Activated naive CD8-positive, alpha-beta T cell treated with anti-CD3 and anti-CD28 coated beads for 36 hours (primary cell): ENCODE results near the gene AADACL4. TPM values are rescaled to one million over a fixed set of nuclear protein-coding genes. Genes with fewer than 3 reads are reported as not detected.

ENCODE experiments used
- DNase-seq: peaks from one replicate; pipeline ENCODE4 v3.0.0; 2021
- H3K27ac Mint-ChIP-seq: one replicate; pipeline ENCODE4 v1.8.0; 2022; ENCODE audit warnings: mild to moderate bottlenecking, moderate library complexity, mixed read lengths
- H3K27me3 Mint-ChIP-seq: one replicate; pipeline ENCODE4 v1.8.0; 2022; ENCODE audit warnings: mild to moderate bottlenecking, mixed read lengths
- H3K36me3 Mint-ChIP-seq: one replicate; pipeline ENCODE4 v1.8.0; 2021; ENCODE audit warnings: mild to moderate bottlenecking, mixed read lengths
- H3K4me1 Mint-ChIP-seq: one replicate; pipeline ENCODE4 v1.8.0; 2021; ENCODE audit warnings: mixed read lengths
- H3K4me3 Mint-ChIP-seq: one replicate; pipeline ENCODE4 v1.8.0; 2022; ENCODE audit warnings: mild to moderate bottlenecking, moderate library complexity, mixed read lengths
- H3K9me3 Mint-ChIP-seq: one replicate; pipeline ENCODE4 v1.8.0; 2022; ENCODE audit warnings: mixed read lengths
- total RNA-seq, 2 experiments: library from RNA; stranded (reverse); gene quantifications; one replicate each; pipeline ENCODE4 v1.2.3, GENCODE V29; 2021

AADACL4 gene
- not detected for total RNA-seq

DNA sequence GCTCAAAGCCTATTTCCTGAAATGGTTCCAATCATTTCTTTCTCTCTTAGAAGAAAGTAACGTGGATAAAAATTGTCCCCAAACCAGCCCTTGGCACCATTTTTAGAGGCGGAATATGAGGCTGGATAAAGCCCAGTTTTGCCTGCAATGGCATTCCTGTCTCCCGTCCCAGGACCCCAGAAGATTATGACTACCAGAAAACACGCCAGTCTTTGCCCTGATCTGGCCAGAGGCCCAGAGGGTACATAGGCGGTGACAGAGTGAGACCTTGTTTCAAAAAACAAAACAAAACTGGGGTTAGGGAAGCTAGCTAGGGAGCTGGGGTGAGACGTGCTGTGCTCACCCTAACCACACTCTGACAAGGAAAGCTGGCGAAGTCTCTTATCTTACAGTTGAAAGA is at the start of gene AADACL4:
Gene AADACL4 (plus strand): TSS at position 301 of the 400 bp plus-strand sequence. CDS start 462 bp downstream, outside the sequence.
- Mint-ChIP-seq H3K27ac (no peak within 1 kb of the TSS), H3K4me1 (peaks cover 2% of the 10 kb centered on the region), H3K36me3 (no peaks in the 10 kb centered on the region), H3K9me3 (peaks cover 27% of the 10 kb centered on the region), H3K4me3 (no peak within 1 kb of the TSS), H3K27me3 (peaks cover 21% of the 10 kb centered on the region)
- DNase-seq = no peak

DNA sequence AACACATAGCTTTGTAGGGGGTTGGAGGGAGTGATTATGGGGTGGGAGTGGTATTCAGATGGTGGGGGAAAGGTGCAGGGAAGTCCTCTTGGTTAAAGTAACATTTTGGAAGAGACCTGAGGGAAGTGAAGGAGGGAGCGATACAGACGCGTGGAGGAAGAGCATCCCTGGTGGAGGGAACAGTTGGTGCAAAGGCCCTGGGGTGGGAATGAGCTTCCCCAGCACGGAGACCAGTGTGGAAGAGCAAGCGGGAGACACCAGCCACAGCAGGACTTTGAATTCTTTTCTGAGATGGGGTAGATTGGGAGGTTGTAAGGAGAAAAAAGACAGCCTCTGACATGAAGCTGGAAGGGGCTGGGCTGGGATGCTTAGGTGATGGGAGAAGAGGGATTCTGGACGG is 49.4 kb upstream of the AADACL4 start:
- Mint-ChIP-seq H3K9me3 (no peaks in the 10 kb centered on the region), H3K27me3 (no peaks in the 10 kb centered on the region), H3K4me1 (peaks cover 45% of the 10 kb centered on the region), H3K4me3 (peak overlapping the region; percentile 69), H3K27ac (peak overlapping the region; percentile 72), H3K36me3 (peaks cover 37% of the 10 kb centered on the region)
- DNase-seq = no peak

DNA sequence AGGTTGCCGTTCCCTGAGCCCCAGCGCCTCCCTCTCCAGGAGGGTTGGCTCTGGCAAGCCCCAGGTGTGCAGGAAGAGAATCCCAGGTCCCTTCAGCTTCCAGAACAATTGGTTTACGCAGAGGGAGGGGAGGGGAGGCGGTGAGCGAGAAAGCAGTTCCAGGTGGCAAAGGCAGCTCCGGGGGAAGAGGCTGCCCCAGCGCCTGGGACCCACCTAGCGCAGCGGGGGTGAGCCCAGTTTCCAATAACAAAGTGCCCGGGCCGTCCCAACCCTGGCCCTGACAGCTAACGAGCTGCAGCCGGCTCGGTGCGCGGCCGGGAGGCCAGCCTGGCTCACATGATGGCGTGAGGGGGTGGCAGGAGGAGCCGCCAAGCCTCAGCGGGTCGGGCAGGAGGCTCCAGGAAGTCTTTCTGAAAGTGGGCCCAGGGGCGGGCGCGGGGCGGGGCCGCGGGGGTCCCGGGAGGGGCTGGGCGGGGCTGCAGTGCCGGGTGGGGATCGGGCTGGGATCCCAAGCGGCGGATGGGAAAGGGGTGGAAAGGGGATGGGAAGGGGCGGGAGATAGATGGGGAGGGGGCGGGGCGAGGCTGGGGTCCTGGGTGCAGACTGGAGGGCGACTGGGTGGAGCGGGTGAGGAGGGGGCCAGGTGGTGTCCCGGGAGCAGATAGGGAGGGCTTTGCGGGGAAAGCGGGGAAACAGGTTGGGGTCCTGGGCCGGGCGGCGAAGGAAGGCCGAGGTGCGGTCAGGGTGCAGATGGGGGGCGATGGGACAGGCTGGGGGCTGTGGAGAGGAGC is 48.7 kb upstream of the AADACL4 start:
- peaks cover 52% of the 10 kb centered on the region for H3K4me1 Mint-ChIP-seq
- H3K4me3 Mint-ChIP-seq = peak overlapping the region; percentile 69
- peak overlapping the region; percentile 72 for H3K27ac Mint-ChIP-seq
- peak; percentile 57 for DNase-seq
- no peaks in the 10 kb centered on the region for H3K27me3 Mint-ChIP-seq
- peaks cover 44% of the 10 kb centered on the region for H3K36me3 Mint-ChIP-seq
- no peaks in the 10 kb centered on the region for H3K9me3 Mint-ChIP-seq

DNA sequence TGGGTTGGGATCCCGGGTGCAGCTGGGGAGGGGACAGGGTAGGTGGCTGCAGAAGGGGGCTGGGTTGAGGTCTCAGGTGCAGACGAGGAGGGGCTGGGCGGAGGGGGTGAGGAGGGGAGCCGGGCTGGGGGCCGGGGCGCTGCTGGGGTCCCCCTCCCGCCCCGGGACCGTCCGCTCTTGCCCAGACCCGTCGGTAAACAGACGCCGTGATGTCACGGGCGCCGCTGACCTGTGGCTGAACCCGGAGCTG is 48.2 kb upstream of the AADACL4 start:
- peaks cover 46% of the 10 kb centered on the region for H3K36me3 Mint-ChIP-seq
- H3K9me3 Mint-ChIP-seq = no peaks in the 10 kb centered on the region
- H3K4me3 Mint-ChIP-seq = peak overlapping the region; percentile 62
- H3K4me1 Mint-ChIP-seq = peaks cover 56% of the 10 kb centered on the region
- no peak for DNase-seq
- H3K27me3 Mint-ChIP-seq = no peaks in the 10 kb centered on the region
- H3K27ac Mint-ChIP-seq = peak overlapping the region; percentile 44

DNA sequence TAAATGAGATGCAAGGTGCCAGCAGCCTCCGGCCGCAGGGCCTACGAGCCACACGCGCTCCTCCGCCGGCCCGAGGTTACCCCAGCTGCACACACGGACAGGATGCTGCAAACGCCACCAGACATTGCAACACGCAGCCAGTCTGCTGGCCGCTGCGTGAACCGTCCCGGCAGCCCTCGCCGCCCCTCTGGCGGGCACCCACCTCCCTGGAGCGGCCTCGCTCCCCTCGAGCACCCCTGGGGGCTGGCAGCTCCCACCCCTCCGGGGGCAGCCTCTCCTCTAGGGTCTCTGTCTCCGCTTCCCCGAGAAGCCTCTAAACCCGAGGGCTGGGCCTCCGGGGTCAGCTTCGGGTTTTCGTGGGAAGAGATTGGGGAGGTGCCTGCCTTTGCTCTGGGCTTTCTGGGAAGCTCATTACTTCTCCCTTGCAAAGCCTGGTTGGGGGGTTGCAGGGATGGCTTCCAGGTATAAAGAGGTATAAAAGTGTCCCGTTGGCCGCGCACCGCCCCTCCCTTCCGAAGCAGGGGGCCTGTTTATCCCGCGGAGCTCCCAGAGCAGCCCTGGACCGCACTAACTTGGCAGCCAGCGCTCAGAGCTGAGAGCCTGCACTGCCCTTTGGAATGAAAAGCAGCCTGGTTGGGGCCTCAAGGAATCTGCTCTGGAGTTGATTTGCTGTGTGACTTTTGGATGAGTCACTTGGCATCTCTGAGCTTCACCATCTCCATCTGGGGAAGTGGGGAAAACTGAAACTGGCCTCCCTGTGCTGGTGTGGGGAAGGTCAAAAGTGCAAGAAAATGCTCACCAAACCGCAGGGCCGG is 47.7 kb upstream of the AADACL4 start:
- DNase-seq = peak; percentile 50

DNA sequence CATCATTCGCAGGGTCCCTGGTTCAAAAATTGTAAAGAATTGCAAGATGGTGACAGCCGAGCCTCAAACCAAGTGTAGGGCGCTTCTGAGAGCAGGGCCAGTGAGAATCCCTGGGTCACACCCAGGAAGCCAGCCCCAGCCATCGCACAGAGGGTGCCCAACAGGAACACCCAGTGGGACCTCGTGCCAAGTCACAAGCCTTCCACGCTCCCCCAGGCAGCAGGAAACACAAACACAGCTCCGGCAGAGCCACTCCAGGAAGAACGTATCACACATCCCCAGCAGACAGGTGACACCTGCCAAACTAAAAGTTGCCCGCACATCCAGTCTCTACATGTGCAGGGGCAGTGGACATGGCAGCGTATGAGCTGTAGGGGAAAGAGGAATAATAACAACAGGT is 46.1 kb upstream of the AADACL4 start:
- H3K4me1 Mint-ChIP-seq = peaks cover 67% of the 10 kb centered on the region
- H3K9me3 Mint-ChIP-seq = no peaks in the 10 kb centered on the region
- H3K27ac Mint-ChIP-seq = peak overlapping the region; percentile 31
- no peak for DNase-seq
- H3K36me3 Mint-ChIP-seq = peaks cover 39% of the 10 kb centered on the region
- no peak overlapping the region for H3K4me3 Mint-ChIP-seq
- no peaks in the 10 kb centered on the region for H3K27me3 Mint-ChIP-seq

More for the DNA sequence above, 47.7 kb upstream of the AADACL4 start:
- Mint-ChIP-seq H3K27me3 (no peaks in the 10 kb centered on the region), H3K27ac (peak overlapping the region; percentile 74), H3K9me3 (no peaks in the 10 kb centered on the region), H3K36me3 (peaks cover 41% of the 10 kb centered on the region), H3K4me3 (peak overlapping the region; percentile 57), H3K4me1 (peaks cover 58% of the 10 kb centered on the region)

DNA sequence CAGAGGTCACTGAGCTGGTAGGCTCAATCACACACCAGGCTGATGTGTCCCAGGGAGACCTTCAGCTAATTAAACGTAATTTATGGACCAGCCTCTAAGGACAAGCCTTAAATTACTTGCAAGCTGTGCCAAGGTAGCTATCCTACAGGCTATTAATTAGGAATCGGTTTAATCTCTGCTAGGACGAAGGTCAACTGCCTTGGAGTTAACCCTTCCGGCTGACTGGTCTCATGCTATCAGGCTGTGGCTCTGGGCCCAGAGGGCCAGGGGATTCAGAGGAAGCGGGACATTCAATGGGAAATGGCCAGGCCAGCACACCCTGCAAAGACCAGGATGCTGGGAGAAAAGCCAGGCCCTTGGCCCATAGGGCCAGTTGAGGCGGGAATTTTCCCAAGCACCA is 44.9 kb upstream of the AADACL4 start:
- H3K27ac Mint-ChIP-seq = no peak overlapping the region
- no peaks in the 10 kb centered on the region for H3K27me3 Mint-ChIP-seq
- H3K36me3 Mint-ChIP-seq = peaks cover 39% of the 10 kb centered on the region
- H3K4me1 Mint-ChIP-seq = peaks cover 75% of the 10 kb centered on the region
- H3K9me3 Mint-ChIP-seq = no peaks in the 10 kb centered on the region
- no peak for DNase-seq
- no peak overlapping the region for H3K4me3 Mint-ChIP-seq

DNA sequence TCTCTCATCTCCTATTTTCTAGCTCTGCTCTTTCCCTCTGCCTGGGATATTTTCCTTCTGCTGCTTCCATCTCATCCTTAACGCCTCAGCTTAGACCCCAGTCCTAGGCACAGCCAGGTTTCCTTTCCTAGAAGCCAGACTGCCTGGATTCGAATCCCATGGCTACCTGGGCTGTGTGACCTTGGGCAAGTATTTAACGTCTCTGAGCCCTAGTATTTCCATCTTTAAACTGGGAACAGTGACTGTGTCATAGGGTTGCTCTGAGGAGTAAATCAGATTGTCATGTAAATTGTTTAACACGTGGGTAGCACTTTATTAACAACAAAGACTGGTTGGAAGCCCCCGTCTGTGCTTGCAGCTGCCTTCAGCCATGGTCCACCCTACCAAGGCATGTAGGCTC is 44.2 kb upstream of the AADACL4 start:
- Mint-ChIP-seq H3K27me3 (no peaks in the 10 kb centered on the region), H3K27ac (no peak overlapping the region), H3K9me3 (no peaks in the 10 kb centered on the region), H3K36me3 (peaks cover 40% of the 10 kb centered on the region), H3K4me1 (peaks cover 75% of the 10 kb centered on the region), H3K4me3 (no peak overlapping the region)
- DNase-seq = no peak

DNA sequence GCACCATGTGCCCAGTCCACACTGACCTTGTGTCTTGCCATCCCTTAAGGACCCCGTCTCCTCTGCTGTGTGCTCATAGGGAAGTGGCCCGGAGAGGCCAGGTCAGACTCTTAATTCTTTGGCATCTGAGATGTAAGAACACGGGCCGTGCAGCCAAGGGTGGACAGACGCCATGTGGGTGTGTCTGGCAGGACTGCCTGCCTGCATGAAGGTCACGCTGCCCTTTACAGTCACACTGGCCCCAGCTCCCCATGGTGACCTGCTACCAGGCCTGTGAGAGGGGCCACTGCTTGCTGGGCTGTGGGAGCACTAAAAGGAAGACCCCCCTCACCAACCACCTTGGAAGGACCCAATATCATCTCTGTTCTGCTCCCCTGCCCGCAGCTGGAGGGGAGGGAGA is 43.5 kb upstream of the AADACL4 start:
- Mint-ChIP-seq H3K4me3 (no peak overlapping the region), H3K9me3 (no peaks in the 10 kb centered on the region), H3K27me3 (no peaks in the 10 kb centered on the region), H3K36me3 (peaks cover 44% of the 10 kb centered on the region), H3K4me1 (peaks cover 77% of the 10 kb centered on the region), H3K27ac (no peak overlapping the region)
- no peak for DNase-seq

DNA sequence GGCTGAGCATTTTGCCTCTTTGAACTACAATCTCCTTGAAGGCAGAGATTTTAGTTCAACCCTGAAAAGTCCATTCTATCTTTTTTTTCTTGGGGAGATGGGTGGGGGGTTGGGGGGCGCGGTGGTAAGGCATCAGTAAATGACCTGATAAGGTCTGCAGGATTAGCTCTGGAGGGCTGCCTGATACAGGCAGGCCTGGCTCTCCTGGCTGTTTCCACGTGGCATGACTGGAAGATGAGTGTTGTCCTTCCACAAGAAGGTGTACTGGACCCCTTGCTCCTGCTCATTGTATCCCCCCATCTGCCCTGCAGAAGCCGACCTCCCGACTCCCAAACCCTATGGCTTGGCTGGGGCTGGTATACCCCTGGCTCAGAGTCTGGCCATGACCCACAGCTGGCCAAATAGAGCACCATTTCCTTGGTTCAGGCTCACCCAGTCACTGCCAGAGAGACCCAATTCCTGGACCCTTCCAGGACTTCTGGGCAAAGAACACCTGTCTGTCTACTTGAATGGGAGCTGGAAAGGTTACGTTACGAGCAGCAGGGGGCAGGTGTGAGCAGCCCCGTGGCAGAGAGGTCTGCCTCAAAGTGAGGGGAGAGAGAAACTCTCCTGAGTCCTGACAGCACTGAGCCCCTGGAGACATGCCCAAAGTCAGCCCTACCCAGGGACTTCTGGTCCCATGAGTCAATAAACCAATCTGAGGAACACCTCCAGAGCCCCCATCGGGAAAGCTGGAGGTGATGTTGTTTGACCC is 42.8 kb upstream of the AADACL4 start:
- peak overlapping the region; percentile 12 for H3K27ac Mint-ChIP-seq
- no peaks in the 10 kb centered on the region for H3K9me3 Mint-ChIP-seq
- peak; percentile 52 for DNase-seq
- peaks cover 52% of the 10 kb centered on the region for H3K36me3 Mint-ChIP-seq
- peaks cover 83% of the 10 kb centered on the region for H3K4me1 Mint-ChIP-seq
- H3K4me3 Mint-ChIP-seq = no peak overlapping the region
- no peaks in the 10 kb centered on the region for H3K27me3 Mint-ChIP-seq

DNA sequence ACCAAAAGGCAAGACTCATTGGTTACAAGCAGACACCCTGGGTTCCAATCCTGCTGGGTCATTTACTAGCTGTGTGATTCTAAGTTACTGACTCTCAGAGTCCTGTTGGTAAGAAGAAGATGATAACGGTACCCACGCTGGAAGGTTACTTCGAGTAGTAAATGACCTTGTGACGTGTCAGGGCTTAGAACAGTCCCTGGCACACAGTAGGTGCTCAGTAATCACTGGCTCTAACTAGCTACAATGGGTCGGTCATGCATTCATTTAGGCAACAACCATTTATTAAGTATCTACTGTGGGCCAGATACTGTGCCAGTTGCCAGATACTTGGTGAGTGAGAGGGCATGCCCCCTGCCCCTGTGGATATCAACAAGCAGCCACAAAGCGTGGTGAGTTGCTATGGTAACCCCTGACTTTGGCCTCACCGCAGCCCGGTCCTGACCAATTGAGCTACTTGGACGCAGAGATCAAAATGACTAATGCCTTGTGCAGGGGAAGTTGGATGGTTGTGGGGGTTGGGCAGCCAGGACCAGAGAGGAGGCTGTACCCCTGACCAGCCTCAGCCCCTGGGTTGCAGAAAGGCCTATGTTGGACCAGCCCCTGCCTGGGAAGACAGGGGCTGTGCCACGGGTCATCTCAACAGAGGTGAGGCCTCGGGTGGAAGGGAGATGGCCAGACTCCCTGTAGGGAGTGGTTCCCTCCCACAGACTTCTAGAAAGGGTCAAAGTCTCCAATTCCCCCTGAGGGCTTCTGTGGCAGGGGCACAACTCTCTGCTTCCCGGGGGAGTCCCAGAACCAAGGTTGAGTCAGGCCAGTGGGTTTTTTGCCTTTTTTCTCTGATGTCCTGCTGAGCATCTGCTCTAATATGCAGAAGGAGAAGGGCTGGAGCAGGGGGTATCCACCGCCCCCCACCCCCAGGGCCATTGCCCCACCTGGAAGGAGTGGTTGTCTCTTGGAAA is 41.9 kb upstream of the AADACL4 start:
- peaks cover 78% of the 10 kb centered on the region for H3K4me1 Mint-ChIP-seq
- H3K36me3 Mint-ChIP-seq = peaks cover 59% of the 10 kb centered on the region
- no peaks in the 10 kb centered on the region for H3K9me3 Mint-ChIP-seq
- DNase-seq = no peak
- no peak overlapping the region for H3K4me3 Mint-ChIP-seq
- H3K27ac Mint-ChIP-seq = peak overlapping the region; percentile 12
- H3K27me3 Mint-ChIP-seq = no peaks in the 10 kb centered on the region

DNA sequence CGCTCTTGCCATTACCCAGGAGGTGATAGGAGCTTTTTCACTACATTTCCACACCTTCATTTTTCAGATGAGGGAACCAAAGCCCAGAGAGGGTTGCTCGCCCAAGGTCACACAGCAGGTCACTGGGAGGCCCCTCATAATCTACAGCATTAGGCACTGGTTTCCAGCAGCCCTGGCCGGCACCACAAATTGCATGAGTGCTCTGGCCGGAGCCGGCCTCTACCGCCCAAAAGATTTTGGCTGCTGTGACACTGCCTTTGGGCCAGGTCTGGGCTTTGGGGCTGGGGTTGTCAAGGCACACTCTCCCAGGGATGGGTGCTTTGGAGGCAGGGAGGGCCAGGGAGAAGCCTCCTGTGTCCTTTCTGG is 41.2 kb upstream of the AADACL4 start:
- Mint-ChIP-seq H3K4me1 (peaks cover 77% of the 10 kb centered on the region), H3K9me3 (peaks cover 5% of the 10 kb centered on the region), H3K4me3 (no peak overlapping the region), H3K27me3 (no peaks in the 10 kb centered on the region), H3K27ac (peak overlapping the region; percentile 60), H3K36me3 (peaks cover 62% of the 10 kb centered on the region)
- DNase-seq = no peak

DNA sequence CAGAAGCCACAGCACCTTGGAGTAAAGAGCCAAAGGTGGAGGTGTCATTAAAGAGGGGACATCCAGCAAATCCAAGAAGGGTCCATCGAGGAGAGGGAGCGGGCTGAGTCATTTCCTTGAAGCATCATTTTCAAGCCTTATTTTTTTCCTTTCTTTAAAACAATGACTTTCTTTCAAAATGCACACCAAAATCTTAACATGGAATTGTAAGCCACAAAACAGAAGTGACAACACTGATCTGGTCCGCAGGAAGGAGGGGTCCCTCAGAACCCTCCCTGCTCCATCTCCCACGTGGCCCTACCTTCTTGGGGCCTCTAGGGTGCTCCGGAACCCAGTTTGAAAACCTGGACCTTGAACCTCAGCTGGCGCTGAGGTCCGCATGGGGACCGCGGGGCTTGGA is 40.7 kb upstream of the AADACL4 start:
- Mint-ChIP-seq H3K27ac (peak overlapping the region; percentile 60), H3K27me3 (no peaks in the 10 kb centered on the region), H3K9me3 (peaks cover 10% of the 10 kb centered on the region), H3K36me3 (peaks cover 68% of the 10 kb centered on the region), H3K4me1 (peaks cover 75% of the 10 kb centered on the region), H3K4me3 (peak overlapping the region; percentile 18)
- DNase-seq = no peak

DNA sequence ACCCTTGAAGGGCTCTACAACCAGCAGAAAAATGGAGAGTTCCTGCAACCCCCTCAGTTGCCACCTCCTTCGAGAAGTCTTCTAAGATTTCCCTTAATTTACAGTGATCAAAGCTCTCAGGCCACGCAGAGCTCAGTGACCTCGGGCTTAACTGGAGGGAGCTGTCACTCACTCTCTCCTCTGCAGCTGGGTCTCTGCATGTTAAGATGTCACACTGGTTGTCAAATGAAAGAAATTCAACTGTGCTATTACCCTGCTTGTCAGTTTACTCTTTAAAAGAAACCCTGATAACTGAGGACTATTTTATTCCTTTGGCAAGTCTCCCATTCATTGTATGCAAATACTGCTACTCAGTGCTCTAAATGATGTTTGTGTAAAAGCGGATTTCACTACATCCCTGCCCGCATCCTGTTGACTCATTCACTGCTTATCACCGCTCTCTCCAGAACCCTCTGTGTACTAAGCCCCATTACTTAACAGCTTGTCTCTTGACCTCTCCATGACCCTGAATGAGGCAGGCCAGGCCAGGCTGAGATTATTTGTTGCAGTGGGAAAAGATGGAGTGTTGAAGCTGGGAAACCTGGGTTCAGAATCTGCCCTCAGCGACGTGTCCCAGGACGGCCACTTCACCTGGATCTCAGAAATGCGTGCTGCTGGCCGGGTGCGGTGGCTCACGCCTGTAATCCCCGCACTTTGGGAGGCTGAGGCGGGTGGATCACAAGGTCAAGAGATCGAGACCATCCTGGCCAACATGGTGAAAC is 39.6 kb upstream of the AADACL4 start:
- peak overlapping the region; percentile 35 for H3K4me3 Mint-ChIP-seq
- peaks cover 74% of the 10 kb centered on the region for H3K4me1 Mint-ChIP-seq
- no peaks in the 10 kb centered on the region for H3K27me3 Mint-ChIP-seq
- H3K27ac Mint-ChIP-seq = peak overlapping the region; percentile 82
- H3K9me3 Mint-ChIP-seq = peaks cover 12% of the 10 kb centered on the region
- peaks cover 79% of the 10 kb centered on the region for H3K36me3 Mint-ChIP-seq
- DNase-seq = peak; percentile 62
